Dermis blood vessel endothelial cell (primary cell): Measurements from ENCODE around the gene TAF11L14. TPM values are rescaled to one million over a fixed set of nuclear protein-coding genes. Genes with fewer than 3 reads are reported as not detected.

Experiments
- DNase-seq: peaks from one replicate; pipeline ENCODE4 v3.0.0; 2010
- total RNA-seq: library from RNA; depleted of rRNA; stranded (reverse); fragments of >200 nt; gene quantifications from 2 replicates; pipeline ENCODE4 v1.2.3, GENCODE V29; 2014

The TAF11L14 gene
- total RNA-seq, 1 donor from 2014 or later = not detected

DNA sequence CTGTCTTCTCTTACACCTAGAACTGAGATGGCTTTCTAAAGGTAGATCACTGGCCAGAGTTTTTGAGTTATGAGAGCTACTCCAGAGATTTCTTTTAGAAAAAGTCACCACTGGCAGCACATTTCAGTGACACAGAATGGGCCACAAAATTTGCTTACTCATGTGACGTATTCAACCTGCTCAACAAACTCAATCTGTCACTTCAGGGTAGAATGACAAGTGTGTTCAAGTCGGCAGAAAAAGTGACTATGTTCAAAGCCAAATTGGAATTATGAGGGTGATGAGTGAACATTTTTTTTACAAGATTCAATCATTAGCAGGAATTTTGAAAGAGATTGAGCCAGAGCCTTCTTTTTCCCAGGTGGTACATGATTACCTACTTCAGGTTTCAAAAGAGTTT is 46.5 kb downstream of the TAF11L14 start:
- no peak for DNase-seq

Other genes with a start within 250 kb of the TAF11L14 start
- gene TAF11L2, start 136.2 kb upstream of the TAF11L14 start, total RNA-seq = not detected in 2 replicates
- not detected in 2 replicates for gene TAF11L3, start 116.1 kb upstream of the TAF11L14 start, total RNA-seq
- gene TAF11L4, start 112.7 kb upstream of the TAF11L14 start, total RNA-seq = not detected in 2 replicates
- not detected in 2 replicates for gene TAF11L5, start 109.2 kb upstream of the TAF11L14 start, total RNA-seq
- gene TAF11L6, start 105.8 kb upstream of the TAF11L14 start, total RNA-seq = not detected in 2 replicates
- gene TAF11L7, start 48.7 kb upstream of the TAF11L14 start, total RNA-seq = not detected in 2 replicates
- gene TAF11L8, start 43.5 kb upstream of the TAF11L14 start, total RNA-seq = not detected in 2 replicates
- gene TAF11L9, start 40.1 kb upstream of the TAF11L14 start, total RNA-seq = not detected in 2 replicates
- not detected in 2 replicates for gene TAF11L10, start 36.6 kb upstream of the TAF11L14 start, total RNA-seq
- gene TAF11L11, start 30.3 kb upstream of the TAF11L14 start, total RNA-seq = not detected in 2 replicates
- gene TAF11L12, start 24.1 kb upstream of the TAF11L14 start, total RNA-seq = not detected in 2 replicates
- gene TAF11L13, start 2.4 kb upstream of the TAF11L14 start, total RNA-seq = not detected in 2 replicates